H9 (cell line): Measurements from ENCODE around the gene SLC43A1. TPM values are rescaled to one million over a fixed set of nuclear protein-coding genes. Genes with fewer than 3 reads are reported as not detected.

Experiments used
- DNase-seq: peaks from one replicate; pipeline ENCODE4 v3.0.0-alpha.2; 2017
- H2AFZ ChIP-seq: one replicate; pipeline ENCODE4 v1.6.1; 2013; ENCODE audit warnings: mild to moderate bottlenecking, low read length, control low read depth, moderate library complexity
- H2AK5ac ChIP-seq: 2 replicates; pipeline ENCODE4 v1.6.1; 2013; ENCODE audit warnings: low read length, control low read depth, mixed read lengths; ENCODE audit not compliant: insufficient read length
- H2BK120ac ChIP-seq: one replicate; pipeline ENCODE4 v1.6.1; 2013; ENCODE audit warnings: low read depth, mild to moderate bottlenecking, low read length, control low read depth, inconsistent platforms; ENCODE audit not compliant: poor library complexity, severe bottlenecking
- H2BK12ac ChIP-seq: 2 replicates; pipeline ENCODE4 v1.6.1; 2013; ENCODE audit warnings: low read length, control low read depth, mixed read lengths, low read depth; ENCODE audit not compliant: insufficient read length
- H2BK15ac ChIP-seq: 2 replicates; pipeline ENCODE4 v1.6.1; 2013; ENCODE audit warnings: low read depth, low read length, control low read depth
- H2BK20ac ChIP-seq: one replicate; pipeline ENCODE4 v1.6.1; 2013; ENCODE audit warnings: low read depth, mild to moderate bottlenecking, low read length, control low read depth, inconsistent platforms; ENCODE audit not compliant: poor library complexity, severe bottlenecking
- H2BK5ac ChIP-seq: 2 replicates; pipeline ENCODE4 v1.6.1; 2013; ENCODE audit warnings: low read length, control low read depth, mixed read lengths; ENCODE audit not compliant: insufficient read length
- H3K14ac ChIP-seq: 2 replicates; pipeline ENCODE4 v1.6.1; 2013; ENCODE audit warnings: low read length, control low read depth; ENCODE audit not compliant: insufficient read depth
- H3K18ac ChIP-seq: 2 replicates; pipeline ENCODE4 v1.6.1; 2013; ENCODE audit warnings: low read depth, mild to moderate bottlenecking, mixed read lengths, low read length, control low read depth; ENCODE audit not compliant: insufficient read length
- H3K23ac ChIP-seq: 2 replicates; pipeline ENCODE4 v1.6.1; 2013; ENCODE audit warnings: low read length, control low read depth, mixed read lengths, low read depth; ENCODE audit not compliant: insufficient read length
- H3K23me2 ChIP-seq: 2 replicates; pipeline ENCODE4 v1.6.1; 2013; ENCODE audit warnings: low read depth, mild to moderate bottlenecking, mixed read lengths, low read length, control low read depth; ENCODE audit not compliant: insufficient read length, poor library complexity, severe bottlenecking
- H3K27ac ChIP-seq: 2 replicates; pipeline ENCODE4 v1.5.1; 2013; ENCODE audit warnings: low read length, control low read depth, mixed read lengths, low read depth; ENCODE audit not compliant: insufficient read length
- H3K27me3 ChIP-seq: 2 replicates; pipeline ENCODE4 v1.6.1; 2013; ENCODE audit warnings: low read length, control low read depth, inconsistent platforms; ENCODE audit not compliant: insufficient read depth
- H3K4ac ChIP-seq: 2 replicates; pipeline ENCODE4 v1.6.1; 2013; ENCODE audit warnings: low read depth, mild to moderate bottlenecking, control low read depth, inconsistent platforms, low read length, moderate library complexity
- H3K4me1 ChIP-seq: 2 replicates; pipeline ENCODE4 v1.6.1; 2013; ENCODE audit warnings: low read length, control low read depth, inconsistent platforms; ENCODE audit not compliant: insufficient read depth
- H3K4me2 ChIP-seq: 2 replicates; pipeline ENCODE4 v1.6.1; 2013; ENCODE audit warnings: low read length, control low read depth, mixed read lengths; ENCODE audit not compliant: insufficient read length, insufficient read depth
- H3K56ac ChIP-seq: 2 replicates; pipeline ENCODE4 v1.6.1; 2013; ENCODE audit warnings: low read depth, mild to moderate bottlenecking, mixed read lengths, low read length, control low read depth; ENCODE audit not compliant: insufficient read length
- H3K79me1 ChIP-seq: 2 replicates; pipeline ENCODE4 v1.6.1; 2013; ENCODE audit warnings: low read depth, mild to moderate bottlenecking, moderate library complexity, low read length, control low read depth, inconsistent platforms; ENCODE audit not compliant: insufficient read depth, poor library complexity, severe bottlenecking
- H3K79me2 ChIP-seq: 2 replicates; pipeline ENCODE4 v1.6.1; 2013; ENCODE audit warnings: low read length, control low read depth, inconsistent platforms; ENCODE audit not compliant: insufficient read depth
- H3K9ac ChIP-seq: 2 replicates; pipeline ENCODE4 v1.6.1; 2013; ENCODE audit warnings: low read length, control low read depth, mixed read lengths; ENCODE audit not compliant: insufficient read length; ENCODE audit errors: extremely low read depth
- H3K9me3 ChIP-seq: one replicate; pipeline ENCODE4 v1.6.1; 2013; ENCODE audit warnings: low read depth, low read length, inconsistent platforms; ENCODE audit not compliant: control insufficient read depth
- H3T11ph ChIP-seq: one replicate; pipeline ENCODE4 v1.6.1; 2013; ENCODE audit warnings: mild to moderate bottlenecking, low read length, control low read depth, inconsistent platforms
- H4K20me1 ChIP-seq: one replicate; pipeline ENCODE4 v1.6.1; 2013; ENCODE audit not compliant: control insufficient read depth, insufficient read length, insufficient read depth
- H4K5ac ChIP-seq: 2 replicates; pipeline ENCODE4 v1.6.1; 2013; ENCODE audit warnings: low read depth, mild to moderate bottlenecking, mixed read lengths, low read length, control low read depth; ENCODE audit not compliant: insufficient read length
- H4K8ac ChIP-seq: replicated peaks from 2 replicates; pipeline ENCODE4 v1.6.1; 2013; ENCODE audit warnings: low read length, control low read depth, mixed read lengths, low read depth; ENCODE audit not compliant: insufficient read length
- H4K91ac ChIP-seq: 2 replicates; pipeline ENCODE4 v1.6.1; 2013; ENCODE audit warnings: low read depth, mild to moderate bottlenecking, moderate library complexity, mixed read lengths, low read length, control low read depth; ENCODE audit not compliant: insufficient read length
- H3K27ac Mint-ChIP-seq, 3 experiments: 2 replicates in 2 of 3; 3 replicates in 1 of 3; pipeline ENCODE4 v1.8.0; 2020 to 2021; ENCODE audit warnings: mixed read lengths in 3 of 3, mild to moderate bottlenecking in 1 of 3, moderate library complexity in 1 of 3
- H3K27me3 Mint-ChIP-seq: 2 replicates; pipeline ENCODE4 v1.8.0; 2021; ENCODE audit warnings: low read depth, mild to moderate bottlenecking, moderate library complexity, mixed read lengths
- H3K36me3 Mint-ChIP-seq, 3 experiments: 2 replicates in 2 of 3; 3 replicates in 1 of 3; pipeline ENCODE4 v1.8.0; 2020 to 2021; ENCODE audit warnings: low read depth in 3 of 3, mixed read lengths in 3 of 3; ENCODE audit not compliant: insufficient read depth in 1 of 3
- H3K4me1 Mint-ChIP-seq, 2 experiments: 2 replicates each; pipeline ENCODE4 v1.8.0; 2020; ENCODE audit warnings: mixed read lengths in 2 of 2
- H3K4me3 Mint-ChIP-seq, 2 experiments: 2 replicates in 1 of 2; 3 replicates in 1 of 2; pipeline ENCODE4 v1.8.0; 2020 to 2021; ENCODE audit warnings: mild to moderate bottlenecking in 2 of 2, mixed read lengths in 2 of 2, moderate library complexity in 1 of 2
- H3K9me3 Mint-ChIP-seq, 2 experiments: 2 replicates in 1 of 2; 3 replicates in 1 of 2; pipeline ENCODE4 v1.8.0; 2020; ENCODE audit warnings: mild to moderate bottlenecking in 2 of 2, mixed read lengths in 2 of 2, moderate library complexity in 1 of 2
- CTCF ChIP-seq: fragments of 200-600 bp; sonication (generic); conservative IDR thresholded peaks from 3 replicates; pipeline ENCODE4 v1.8.0; 2021; ENCODE audit warnings: antibody characterized with exemption, mild to moderate bottlenecking
- WGBS: extraction: QIAGEN DNeasy Blood & Tissue Kit; methylation state at CpG from one replicate; pipeline ENCODE4 v1.1.7; 2013; ENCODE audit warnings: missing lambda C conversion rate, low lambda C conversion rate, mixed read lengths; ENCODE audit not compliant: insufficient read length; ENCODE audit errors: extremely low coverage; 5-methylcytosine and 5-hydroxymethylcytosine counted together
- total RNA-seq: library from RNA; stranded (reverse); gene quantifications from 2 replicates; pipeline ENCODE4 v1.2.1, GENCODE V29; 2021

SLC43A1 gene
- total RNA-seq, 1 experiment from 2014 or later = 17.0 TPM

GRCh38 chr11:57468276-57468675 lies 47.2 kb downstream of the SLC43A1 start:
- H3K27ac ChIP-seq = no peak overlapping the region
- peaks cover 11% of the 10 kb centered on the region; the same call in 1 of the 2 replicates for H3K4me1 ChIP-seq
- no peak overlapping the region for H3T11ph ChIP-seq
- H4K8ac ChIP-seq = no peak overlapping the region
- no peaks in the 10 kb centered on the region for H3K79me1 ChIP-seq
- H2BK20ac ChIP-seq = no peak overlapping the region
- no CpG with 5 or more reads among the region's 4 CpGs for WGBS
- no peak overlapping the region for H3K18ac ChIP-seq
- Mint-ChIP-seq H3K36me3 (peaks cover 7 to 27% (median 9%) of the 10 kb centered on the region in 3 experiments; a peak in 5 of 7 replicates), H3K4me1 (peaks cover 28 to 39% of the 10 kb centered on the region in 2 experiments), H3K27ac (no peak overlapping the region), H3K9me3 (no peaks in the 10 kb centered on the region), H3K27me3 (peaks cover 23% of the 10 kb centered on the region), H3K4me3 (no peak overlapping the region)
- no peaks in the 10 kb centered on the region; the same call in 1 of the 2 replicates for H3K27me3 ChIP-seq
- H3K23me2 ChIP-seq = no peaks in the 10 kb centered on the region
- TF ChIP-seq CTCF = no peak
- no peak overlapping the region for H3K4ac ChIP-seq
- no peaks in the 10 kb centered on the region for H3K79me2 ChIP-seq
- no peak overlapping the region for H2BK120ac ChIP-seq
- no peak overlapping the region for H4K5ac ChIP-seq
- no peak overlapping the region for H3K4me2 ChIP-seq
- no peak overlapping the region for H2AFZ ChIP-seq
- H3K14ac ChIP-seq = peak overlapping the region; percentile 52; the same call in 1 of the 2 replicates
- no peak overlapping the region for H2BK5ac ChIP-seq
- H4K91ac ChIP-seq = no peak overlapping the region
- no peak overlapping the region for H3K23ac ChIP-seq
- DNase-seq = no peak
- H4K20me1 ChIP-seq = no peaks in the 10 kb centered on the region
- no peak overlapping the region for H3K56ac ChIP-seq
- no peak overlapping the region for H3K9ac ChIP-seq
- H3K9me3 ChIP-seq = no peaks in the 10 kb centered on the region
- no peak overlapping the region for H2BK15ac ChIP-seq
- no peak overlapping the region for H2BK12ac ChIP-seq
- no peak overlapping the region for H2AK5ac ChIP-seq
